Renal cortex interstitium (tissue), 15 donors: ENCODE results near the gene EML3. TPM values are rescaled to one million over a fixed set of nuclear protein-coding genes. Genes with fewer than 3 reads are reported as not detected.
"Not testable (repeated sequence)": the region's sequence is repeated elsewhere in the genome, so short reads cannot be mapped to it uniquely, and the experiment has no call there.

Experiments used
- DNase-seq, 11 donors: peaks; one replicate each; pipeline ENCODE4 v3.0.0-alpha.2; 2013; ENCODE audit warnings: low read depth in 9 of 11, low spot score in 4 of 11; ENCODE audit errors: extremely low read depth in 1 of 11
- long read RNA-seq, 16 experiments: transcript quantifications; one replicate each; lab custom pipeline, GENCODE V29; 2026
- polyA plus RNA-seq, 3 donors: library from polyadenylated mRNA; unstranded; fragments of 120-200 nt; gene quantifications; one replicate each; pipeline ENCODE4 v1.2.1, GENCODE V29; 2013; ENCODE audit not compliant: insufficient read length in 3 of 3

Gene EML3, protein sequence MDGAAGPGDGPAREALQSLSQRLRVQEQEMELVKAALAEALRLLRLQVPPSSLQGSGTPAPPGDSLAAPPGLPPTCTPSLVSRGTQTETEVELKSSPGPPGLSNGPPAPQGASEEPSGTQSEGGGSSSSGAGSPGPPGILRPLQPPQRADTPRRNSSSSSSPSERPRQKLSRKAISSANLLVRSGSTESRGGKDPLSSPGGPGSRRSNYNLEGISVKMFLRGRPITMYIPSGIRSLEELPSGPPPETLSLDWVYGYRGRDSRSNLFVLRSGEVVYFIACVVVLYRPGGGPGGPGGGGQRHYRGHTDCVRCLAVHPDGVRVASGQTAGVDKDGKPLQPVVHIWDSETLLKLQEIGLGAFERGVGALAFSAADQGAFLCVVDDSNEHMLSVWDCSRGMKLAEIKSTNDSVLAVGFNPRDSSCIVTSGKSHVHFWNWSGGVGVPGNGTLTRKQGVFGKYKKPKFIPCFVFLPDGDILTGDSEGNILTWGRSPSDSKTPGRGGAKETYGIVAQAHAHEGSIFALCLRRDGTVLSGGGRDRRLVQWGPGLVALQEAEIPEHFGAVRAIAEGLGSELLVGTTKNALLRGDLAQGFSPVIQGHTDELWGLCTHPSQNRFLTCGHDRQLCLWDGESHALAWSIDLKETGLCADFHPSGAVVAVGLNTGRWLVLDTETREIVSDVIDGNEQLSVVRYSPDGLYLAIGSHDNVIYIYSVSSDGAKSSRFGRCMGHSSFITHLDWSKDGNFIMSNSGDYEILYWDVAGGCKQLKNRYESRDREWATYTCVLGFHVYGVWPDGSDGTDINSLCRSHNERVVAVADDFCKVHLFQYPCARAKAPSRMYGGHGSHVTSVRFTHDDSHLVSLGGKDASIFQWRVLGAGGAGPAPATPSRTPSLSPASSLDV
- 10 to 100 TPM; 30.5 to 38.5 (median 34.3) TPM for polyA plus RNA-seq
- long read RNA-seq, donor 1, partial matches to known transcripts = 5 of 8 reads
- long read RNA-seq, donor 1, other reads (novel, unspliced or antisense) = 0 of 8 reads
- long read RNA-seq, donor 2, partial matches to known transcripts = 0 of 2 reads
- long read RNA-seq, donor 2, other reads (novel, unspliced or antisense) = 0 of 2 reads
- long read RNA-seq, donor 3, partial matches to known transcripts = 0 of 6 reads
- long read RNA-seq, donor 3, other reads (novel, unspliced or antisense) = 0 of 6 reads
- long read RNA-seq, donor 4, partial matches to known transcripts = 0 of 5 reads
- long read RNA-seq, donor 4, other reads (novel, unspliced or antisense) = 0 of 5 reads
- long read RNA-seq, donor 5 = 0 reads
- long read RNA-seq, donor 6, partial matches to known transcripts = 0 of 1 reads
- long read RNA-seq, donor 6, other reads (novel, unspliced or antisense) = 0 of 1 reads
- long read RNA-seq, donor 7, partial matches to known transcripts = 0 of 4 reads
- long read RNA-seq, donor 7, other reads (novel, unspliced or antisense) = 0 of 4 reads
- long read RNA-seq, donor 8, partial matches to known transcripts = 0 of 3 reads
- long read RNA-seq, donor 8, other reads (novel, unspliced or antisense) = 0 of 3 reads
- long read RNA-seq, donor 9, partial matches to known transcripts = 0 of 7 reads
- long read RNA-seq, donor 9, other reads (novel, unspliced or antisense) = 0 of 7 reads
- long read RNA-seq, donor 10, partial matches to known transcripts = 0 of 4 reads
- long read RNA-seq, donor 10, other reads (novel, unspliced or antisense) = 0 of 4 reads
- long read RNA-seq, donor 11, partial matches to known transcripts = 0 of 3 reads
- long read RNA-seq, donor 11, other reads (novel, unspliced or antisense) = 0 of 3 reads
- long read RNA-seq, donor 12, partial matches to known transcripts = 0 of 2 reads
- long read RNA-seq, donor 12, other reads (novel, unspliced or antisense) = 0 of 2 reads
- long read RNA-seq, donor 13 = 0 reads
- long read RNA-seq, donor 14, partial matches to known transcripts = 0 of 2 reads
- long read RNA-seq, donor 14, other reads (novel, unspliced or antisense) = 0 of 2 reads
- long read RNA-seq, donor 15, partial matches to known transcripts = 0 of 3 reads
- long read RNA-seq, donor 15, other reads (novel, unspliced or antisense) = 0 of 3 reads
- long read RNA-seq, donor 16, transcript EML3-201 (22 exons, 3,017 nt) = major isoform, 6 of 16 reads
- long read RNA-seq, donor 16, partial matches to known transcripts = 6 of 16 reads
- long read RNA-seq, donor 16, other reads (novel, unspliced or antisense) = 0 of 16 reads

DNA sequence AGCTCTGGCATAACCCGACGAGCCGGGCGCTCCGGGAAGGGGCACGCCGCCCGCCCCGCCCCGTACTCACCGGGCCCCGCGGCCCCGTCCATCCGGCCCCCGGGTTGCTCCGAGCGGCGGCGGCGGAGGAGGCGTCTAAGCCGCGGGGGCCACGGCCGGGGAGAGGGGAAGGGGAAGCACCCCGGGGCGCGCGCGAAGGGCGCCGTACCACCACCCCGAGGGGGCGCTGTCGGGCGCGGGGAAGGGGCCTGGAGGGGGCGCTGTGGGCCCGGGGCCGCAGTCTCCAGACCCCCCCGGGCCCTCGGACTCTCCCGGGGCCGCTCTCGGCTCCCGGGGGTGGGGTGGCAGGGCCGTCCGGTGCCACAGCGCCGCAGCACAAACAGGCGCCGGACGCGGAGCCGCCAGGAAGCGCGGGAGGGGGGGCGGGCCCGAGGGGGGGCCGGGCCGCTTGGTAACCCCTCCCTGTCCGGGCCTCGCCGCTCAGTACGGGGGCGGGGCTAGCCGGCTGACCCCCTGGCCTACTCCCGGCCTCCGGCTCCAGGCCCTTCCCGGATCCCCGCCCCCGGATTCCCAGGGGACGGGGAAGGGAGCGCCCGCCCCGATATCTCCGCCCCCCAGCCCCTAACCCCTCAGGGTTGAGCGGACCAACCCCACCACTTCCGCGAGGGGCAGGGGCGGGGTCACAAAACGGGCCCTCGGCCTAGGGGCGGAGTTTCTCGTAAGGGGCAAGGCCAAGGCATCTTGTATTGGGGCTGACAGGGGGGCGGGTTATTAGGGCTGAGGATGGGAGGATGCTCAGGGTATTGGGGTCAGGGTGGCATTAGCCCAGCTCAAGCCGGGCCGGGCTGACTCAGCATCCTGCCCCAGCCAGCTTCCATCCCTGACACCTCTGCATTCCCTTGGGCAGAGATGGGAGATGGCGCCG, at the start of gene EML3, which contains the start of gene ROM1:
Gene EML3, minus strand, starts transcription at position 410 of the 925 bp plus-strand sequence. Its CDS starts 318 bp downstream, at position 92.
Gene ROM1, plus strand, starts transcription at position 892 of the 925 bp plus-strand sequence. Its CDS starts 25 bp downstream, at position 917.
- DNase-seq = peak in 8 of 11 donors; percentile 41 to 77 (median 68)

DNA sequence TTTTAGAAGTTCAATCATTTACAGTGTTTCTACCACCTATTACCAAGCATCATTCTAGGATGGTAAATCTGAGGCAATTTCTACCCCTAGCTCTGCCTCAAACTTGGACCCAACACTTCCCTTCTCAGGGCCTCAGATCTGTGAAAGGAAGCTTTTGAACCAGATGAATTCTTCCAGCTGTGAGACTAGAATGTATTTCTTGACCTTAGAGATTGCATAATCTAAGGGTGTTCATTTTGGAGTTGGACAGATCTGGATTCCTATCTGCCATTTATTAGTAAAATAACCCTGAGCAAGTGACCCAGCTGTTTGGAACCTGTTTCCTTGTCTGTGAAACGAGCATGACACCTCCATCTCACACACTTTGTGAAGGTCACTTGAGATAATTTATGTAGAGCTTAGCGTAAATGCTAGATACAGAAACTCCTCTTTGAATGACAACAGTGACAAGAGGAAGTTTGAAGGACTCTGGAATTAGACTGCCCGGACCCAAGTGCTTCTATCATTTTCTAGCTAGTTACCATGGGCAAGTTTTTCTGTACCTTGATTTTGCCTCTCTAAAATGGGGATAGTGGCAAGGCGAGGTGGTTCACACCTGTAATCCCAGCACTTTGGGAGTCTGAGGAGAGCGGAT, 44.3 kb upstream of the EML3 start:
- no peak for DNase-seq

DNA sequence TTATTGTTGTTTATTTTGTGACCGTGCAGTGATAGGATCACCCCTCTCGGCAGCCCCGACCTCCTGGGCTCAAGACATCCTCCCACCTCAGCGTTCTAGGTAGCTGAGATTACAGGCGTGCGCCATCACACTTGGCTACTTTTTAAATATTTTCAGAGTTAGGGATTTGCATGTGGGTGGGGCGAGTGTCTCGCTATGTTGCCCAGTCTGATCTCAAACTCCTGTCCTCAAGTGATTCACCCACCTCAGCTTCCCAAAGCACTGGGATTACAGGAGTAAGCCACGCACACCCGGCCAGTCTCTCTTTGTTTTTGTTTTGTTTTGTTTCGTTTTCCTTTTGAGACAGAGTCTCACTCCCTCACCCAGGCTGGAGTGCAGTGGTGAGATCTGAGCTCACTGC, 41.7 kb upstream of the EML3 start:
- DNase-seq = no peak

DNA sequence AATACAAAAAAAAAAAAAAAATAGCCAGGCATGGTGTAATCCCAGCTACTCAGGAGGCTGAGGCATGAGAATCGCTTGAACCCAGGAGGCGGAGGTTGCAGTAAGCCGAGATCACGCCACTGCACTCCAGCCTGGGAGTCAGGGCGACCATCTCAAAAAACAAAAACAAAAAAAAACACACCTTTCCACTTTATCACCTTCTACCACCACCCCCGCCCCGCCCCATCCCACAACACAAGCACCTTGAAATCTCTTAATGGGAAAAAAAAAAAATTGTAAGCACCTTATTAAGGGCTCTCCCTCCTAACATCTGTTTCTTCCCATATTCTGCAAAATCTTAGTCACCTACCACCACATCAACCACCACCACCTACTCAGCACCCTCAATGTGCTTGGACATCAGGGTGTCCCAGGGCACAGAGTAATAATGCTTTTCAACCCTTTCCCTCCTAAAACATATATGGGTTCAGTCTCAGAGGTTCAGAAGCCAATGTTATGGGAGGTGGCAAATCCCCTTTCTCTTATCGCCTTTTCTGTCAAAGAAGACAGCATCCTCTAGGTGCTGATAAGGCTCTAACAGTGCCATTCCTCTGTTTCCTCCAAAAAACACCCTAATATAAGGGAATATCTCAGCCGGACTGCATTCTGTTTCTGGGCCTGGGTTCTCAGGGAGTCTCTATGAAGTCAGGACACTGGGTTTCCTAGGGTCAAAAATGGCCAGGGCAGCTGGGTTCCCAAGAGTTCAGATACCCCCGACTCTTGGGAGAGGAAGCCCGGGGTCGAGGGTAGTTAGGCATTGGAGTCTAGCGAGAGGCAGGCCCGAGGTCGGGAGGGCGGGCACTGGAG, 39.8 kb upstream of the EML3 start:
- no peak for DNase-seq

DNA sequence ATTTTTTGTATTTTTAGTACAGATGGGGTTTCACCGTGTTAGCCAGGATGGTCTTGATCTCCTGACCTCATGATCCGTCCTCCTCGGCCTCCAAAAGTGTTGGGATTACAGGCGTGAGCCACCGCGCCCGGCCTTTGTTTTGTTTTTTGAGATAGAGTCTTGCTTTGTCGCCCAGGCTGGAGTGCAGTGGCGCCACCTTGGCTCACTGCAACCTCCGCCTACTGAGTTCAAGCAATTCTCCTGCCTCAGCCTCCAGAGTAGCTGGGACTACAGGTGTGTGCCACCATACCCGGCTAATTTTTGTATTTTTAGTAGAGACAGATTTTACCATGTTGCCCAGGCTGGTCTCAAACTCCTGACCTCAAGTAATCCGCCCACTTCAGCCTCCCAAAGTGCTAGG, 37.7 kb upstream of the EML3 start:
- not testable (repeated sequence) for DNase-seq

DNA sequence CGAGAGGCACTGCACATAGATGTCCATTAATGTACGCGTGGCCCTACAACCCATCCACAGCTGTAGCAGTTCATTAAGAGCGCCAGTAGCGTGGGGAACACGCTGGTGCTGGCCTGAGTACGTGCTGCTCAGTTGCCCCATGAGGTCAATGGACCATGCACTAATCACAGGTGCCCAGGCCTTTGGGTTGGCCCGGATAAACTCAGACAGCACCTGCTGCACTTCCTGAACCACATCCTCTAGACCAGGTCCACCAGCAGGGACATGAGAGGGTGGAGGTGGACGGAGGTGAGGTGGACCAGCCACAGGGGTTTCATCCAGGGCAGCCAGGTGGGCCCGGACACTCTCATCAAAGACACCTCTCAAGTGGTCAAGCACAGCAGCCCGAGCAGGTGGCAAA, 36.9 kb upstream of the EML3 start:
- DNase-seq = no peak

DNA sequence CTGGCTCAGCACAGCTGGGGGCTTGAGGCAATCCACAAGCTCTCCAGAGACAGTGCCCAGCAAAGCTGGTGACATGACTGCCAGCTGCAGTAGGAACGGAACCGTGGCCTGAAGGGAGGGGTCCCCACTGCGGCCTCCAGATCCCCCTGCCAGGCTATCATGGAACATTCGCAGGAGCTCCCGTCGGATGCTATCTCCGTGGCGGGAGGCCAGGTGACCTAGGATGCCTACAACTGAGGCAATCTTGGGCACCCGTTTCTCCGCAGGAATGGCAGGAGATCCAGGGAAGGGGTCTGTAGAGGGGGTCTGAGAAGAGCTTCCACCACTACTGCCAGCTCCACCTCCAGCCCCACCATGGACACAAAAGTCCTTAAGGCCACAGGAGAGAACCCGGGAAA, 36.4 kb upstream of the EML3 start:
- no peak for DNase-seq

DNA sequence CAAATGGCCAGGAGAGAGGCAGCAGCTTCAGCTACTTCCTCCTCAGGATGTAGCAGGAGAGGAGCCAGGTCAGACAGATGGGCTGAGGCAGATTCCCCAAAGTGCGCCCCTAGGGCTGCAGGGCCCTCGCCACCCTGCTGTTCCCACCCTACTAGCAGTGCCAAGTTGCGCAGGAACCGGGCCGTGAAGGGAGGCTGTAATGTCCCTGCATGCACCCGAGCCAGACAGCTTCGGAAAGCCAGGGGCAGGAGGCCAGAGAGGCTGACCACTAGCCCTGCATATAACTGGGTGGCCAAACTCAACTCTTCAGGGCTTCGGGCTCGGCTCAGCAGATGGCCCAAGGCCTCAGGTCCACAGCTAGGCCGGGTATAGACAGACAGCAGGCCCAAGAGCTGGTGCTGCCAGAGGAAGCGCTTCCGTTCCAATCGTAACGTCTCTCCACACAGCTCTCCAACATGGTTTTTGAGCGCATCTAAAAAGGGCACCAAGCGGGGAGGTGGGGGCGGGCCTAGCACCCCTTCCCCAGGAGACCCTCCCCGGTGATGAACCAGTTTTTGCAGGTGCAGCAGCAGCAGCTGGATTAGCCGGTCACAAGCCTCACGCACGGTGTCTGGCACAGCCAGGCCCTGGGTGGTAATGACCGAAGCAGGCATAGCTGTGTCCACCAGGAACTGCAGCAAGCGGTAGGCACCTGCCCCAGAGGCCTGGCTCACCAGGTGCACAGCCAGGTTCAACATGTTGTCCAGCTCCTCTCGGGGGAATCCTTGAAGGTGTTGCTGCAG, 35.8 kb upstream of the EML3 start:
- no peak for DNase-seq

DNA sequence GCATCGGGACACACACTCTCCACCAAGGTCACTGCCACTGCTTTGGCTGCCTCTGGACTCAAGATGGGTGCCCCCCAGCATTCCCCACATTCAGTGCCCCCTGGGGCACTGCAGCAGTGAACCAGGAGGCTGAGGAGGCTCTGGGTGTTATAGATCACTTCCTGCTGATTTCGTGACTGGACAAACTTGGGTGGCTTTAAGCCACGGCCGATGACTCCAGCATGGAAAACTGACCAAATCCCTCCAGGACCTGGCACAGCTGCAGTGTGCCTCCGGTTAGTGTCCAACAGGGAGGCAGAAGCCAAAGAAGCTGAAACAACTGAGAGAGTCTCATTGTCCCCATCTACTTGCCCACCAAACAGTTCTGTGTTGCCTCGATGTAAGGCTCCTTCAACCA, 35.0 kb upstream of the EML3 start:
- no peak for DNase-seq

DNA sequence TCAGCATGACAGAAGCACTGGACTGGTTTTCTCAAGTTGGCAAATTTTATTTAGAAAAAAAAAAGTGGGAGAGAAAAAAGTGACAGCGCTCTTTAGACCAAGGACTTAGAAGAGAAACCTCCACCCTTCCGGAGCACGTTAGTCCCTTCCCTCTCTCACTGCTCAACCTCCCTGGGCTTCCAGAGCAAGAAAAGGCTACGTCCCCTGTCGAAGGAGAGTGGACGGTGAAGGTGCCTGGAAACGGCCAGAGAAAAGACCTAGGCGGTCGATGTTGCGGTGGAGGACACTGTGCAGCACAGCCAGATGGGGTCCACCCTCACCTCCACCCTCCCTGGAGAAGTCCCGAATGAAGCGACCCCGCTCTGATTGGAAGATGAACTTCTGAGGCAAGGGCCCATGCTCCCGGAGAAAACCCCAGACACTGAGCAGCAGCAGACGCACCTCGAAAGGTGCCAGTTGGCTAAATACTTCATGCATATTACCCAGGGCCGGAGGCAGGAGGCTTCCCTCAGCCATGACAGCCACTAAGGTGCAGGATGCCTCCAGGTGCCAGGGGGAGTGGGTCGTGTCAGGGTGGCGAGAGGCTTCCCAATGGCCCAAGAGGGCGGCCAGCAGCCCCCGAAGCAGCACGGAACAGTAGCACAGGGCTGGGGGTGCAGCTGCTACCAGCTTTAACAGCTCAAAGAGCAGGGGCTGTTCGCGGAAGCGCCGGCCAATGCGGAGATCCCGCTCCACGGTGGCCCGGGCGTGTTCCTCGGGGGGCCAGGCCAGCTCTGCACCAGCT, 34.4 kb upstream of the EML3 start:
- no peak for DNase-seq

DNA sequence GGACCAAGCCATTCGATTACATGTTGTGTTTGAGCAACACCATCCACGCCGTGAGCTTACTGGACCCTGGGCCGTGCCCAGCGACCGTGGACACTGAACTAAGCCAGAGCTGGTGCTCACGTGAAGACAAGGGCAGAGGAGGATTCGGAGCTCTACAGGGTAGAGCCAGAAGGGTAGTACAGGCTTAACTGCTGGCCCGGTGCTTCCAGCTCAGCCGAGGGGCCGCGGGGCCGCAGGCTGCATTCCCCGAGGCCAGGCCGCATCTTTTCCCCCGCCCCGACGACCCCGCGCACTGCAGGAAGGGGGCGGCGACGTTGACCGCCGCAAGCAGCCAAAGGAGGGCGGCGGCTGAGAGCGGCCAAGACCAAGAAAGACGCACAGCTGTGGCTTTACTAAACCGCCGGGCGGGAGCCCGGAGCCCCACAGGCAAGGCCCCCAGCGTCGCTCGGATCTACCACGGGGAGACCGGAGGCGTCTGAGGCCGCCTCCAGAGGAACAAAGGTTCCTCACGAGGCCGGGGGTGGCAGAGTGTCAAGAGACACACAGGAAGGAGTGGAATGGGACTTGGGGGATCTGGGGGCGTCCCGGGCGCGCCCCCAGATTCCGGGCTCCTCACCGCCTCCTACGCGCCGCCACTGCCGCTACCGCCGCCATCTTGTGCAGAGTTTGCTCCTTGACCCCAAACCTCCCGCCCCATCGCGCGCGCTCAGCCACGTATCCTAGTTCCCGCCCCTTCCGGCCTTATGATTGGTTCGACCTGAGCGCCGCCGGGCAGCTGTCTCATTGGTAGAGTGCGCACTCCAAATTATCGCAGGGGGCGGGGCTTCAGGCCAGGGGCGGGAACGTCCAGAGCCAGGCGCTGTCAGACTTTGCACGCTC, 33.6 kb upstream of the EML3 start, which contains the start of gene GANAB:
Gene GANAB, minus strand, starts transcription at position 668 of the 879 bp plus-strand sequence. Its CDS starts 14 bp downstream, at position 654.
- DNase-seq = peak; percentile 91 to 99 (median 98)

DNA sequence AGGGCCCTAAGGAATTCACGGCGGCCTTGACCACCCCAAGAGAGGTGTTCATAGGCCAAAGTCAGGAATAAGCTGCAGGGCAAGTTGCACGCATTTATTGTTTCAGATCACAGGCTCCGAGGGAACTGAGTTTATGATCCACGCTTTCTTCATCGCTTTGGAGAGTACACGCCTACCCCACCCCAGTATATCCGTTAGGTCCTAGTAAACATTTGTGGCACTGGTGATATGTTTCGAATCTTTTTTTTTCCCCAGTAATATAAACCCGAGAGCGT, 33.0 kb upstream of the EML3 start:
- DNase-seq = no peak

DNA sequence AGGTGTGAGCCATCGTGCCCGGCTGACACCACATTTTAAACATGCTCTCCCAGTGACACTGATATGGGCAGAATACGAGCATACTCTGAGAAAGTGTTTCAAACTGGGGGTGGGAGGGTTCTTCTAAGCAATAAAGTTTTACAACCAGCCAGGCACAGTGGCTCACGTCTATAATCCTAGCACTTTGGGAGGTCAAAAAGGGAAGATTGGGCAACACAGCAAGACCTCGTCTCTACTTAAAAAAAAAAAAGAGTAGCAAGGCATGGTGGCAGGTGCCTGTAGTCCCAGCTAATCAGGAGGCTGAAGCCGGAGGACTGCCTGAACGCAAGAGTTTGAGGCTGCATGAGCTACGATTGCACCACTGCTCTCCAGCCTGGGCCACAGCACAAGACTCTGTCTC, 31.6 kb upstream of the EML3 start:
- no peak for DNase-seq
